B cell (primary cell): ENCODE measurements around the gene C1orf226. TPM values are rescaled to one million over a fixed set of nuclear protein-coding genes. Genes with fewer than 3 reads are reported as not detected.

Experiments used
- ATAC-seq: fragments of 200-7000 bp; cut with Tn5 transposase; one replicate; pipeline ENCODE4 v1.10.0; 2021; ENCODE audit warnings: low read depth, mild to moderate bottlenecking, moderate number of reproducible peaks, moderate library complexity
- CTCF ChIA-PET: fragments of 350-600 bp; sonication (Branson Sonifier 250); formaldehyde crosslinking; loops from one replicate; lab custom pipeline; 2021; ENCODE audit warnings: antibody characterized with exemption, inconsistent platforms; lab: Charles Lee
- POLR2A ChIA-PET: fragments of 350-600 bp; sonication (Branson Sonifier 250); formaldehyde crosslinking; loops from one replicate; lab custom pipeline; 2021; ENCODE audit warnings: antibody characterized with exemption; lab: Charles Lee
- DNase-seq: peaks from one replicate; pipeline ENCODE4 v3.0.0; 2013
- H2AFZ ChIP-seq: 2 replicates; pipeline ENCODE4 v1.6.1; 2012; ENCODE audit warnings: mild to moderate bottlenecking, low read depth, low read length; ENCODE audit not compliant: insufficient read depth, poor library complexity, severe bottlenecking
- H3K27ac ChIP-seq, 2 donors: 1 replicate in 1 of 2; 2 replicates in 1 of 2; pipeline ENCODE4 v1.5.1; 2012 to 2013; ENCODE audit warnings: low read length in 2 of 2, mild to moderate bottlenecking in 2 of 2, moderate library complexity in 1 of 2
- H3K27me3 ChIP-seq, 4 experiments: fragments of 200-600 bp in 1 of 4; sonication (generic) in 1 of 4; replicated peaks in 1 of 4; 1 replicate in 2 of 4; 2 replicates in 2 of 4; pipeline versions ENCODE4 v1.6.1 to v1.7.0; 2013 to 2016; ENCODE audit warnings: low read length in 3 of 4, mild to moderate bottlenecking in 2 of 4, mixed read lengths in 1 of 4, moderate library complexity in 1 of 4; ENCODE audit not compliant: insufficient read depth in 4 of 4, control insufficient read depth in 3 of 4; ENCODE audit errors: control extremely low read depth in 1 of 4
- H3K36me3 ChIP-seq, 2 experiments: replicated peaks in 1 of 2; 1 replicate in 1 of 2; 2 replicates in 1 of 2; pipeline versions ENCODE4 v1.6.1 to v1.7.1; 2013; ENCODE audit warnings: low read length in 1 of 2; ENCODE audit not compliant: insufficient read depth in 2 of 2, control insufficient read depth in 1 of 2; ENCODE audit errors: control extremely low read depth in 1 of 2, extremely low read depth in 1 of 2
- H3K4me1 ChIP-seq, 2 donors: fragments of 200-600 bp in 1 of 2; sonication (generic) in 1 of 2; 1 replicate in 1 of 2; 2 replicates in 1 of 2; pipeline versions ENCODE4 v1.5.1 to v1.6.1; 2013 to 2017; ENCODE audit warnings: low read length in 2 of 2; ENCODE audit not compliant: control insufficient read depth in 2 of 2, insufficient read depth in 2 of 2
- H3K4me2 ChIP-seq: replicated peaks from 2 replicates; pipeline ENCODE3; 2012; ENCODE audit warnings: mild to moderate bottlenecking, low read depth, low read length; ENCODE audit not compliant: poor library complexity, severe bottlenecking
- H3K4me3 ChIP-seq, 5 experiments: fragments of 200-600 bp in 1 of 5; sonication (generic) in 1 of 5; 1 replicate in 3 of 5; 2 replicates in 2 of 5; pipeline versions ENCODE4 v1.5.1 to v1.7.0; 2011 to 2016; ENCODE audit warnings: low read length in 4 of 5, mild to moderate bottlenecking in 4 of 5, low read depth in 2 of 5, control low read depth in 1 of 5, moderate library complexity in 1 of 5; ENCODE audit not compliant: insufficient read depth in 1 of 5; ENCODE audit errors: control extremely low read depth in 1 of 5, extremely low read depth in 1 of 5
- H3K79me2 ChIP-seq: fragments of 200-600 bp; sonication (generic); one replicate; pipeline ENCODE4 v1.6.0; 2016; ENCODE audit warnings: low read length; ENCODE audit not compliant: control insufficient read depth, insufficient read depth
- H3K9ac ChIP-seq: fragments of 200-600 bp; sonication (generic); 2 replicates; pipeline ENCODE4 v1.6.1; 2017; ENCODE audit warnings: mild to moderate bottlenecking, low read length, moderate library complexity
- H3K9me3 ChIP-seq, 3 donors: one replicate each; pipeline versions ENCODE4 v1.6.1 to v1.7.1; 2013; ENCODE audit warnings: low read length in 2 of 3; ENCODE audit not compliant: control insufficient read depth in 2 of 3, insufficient read depth in 1 of 3; ENCODE audit errors: control extremely low read depth in 1 of 3
- H4K20me1 ChIP-seq: 2 replicates; pipeline ENCODE4 v1.6.0; 2012; ENCODE audit warnings: mild to moderate bottlenecking, low read length; ENCODE audit not compliant: insufficient read depth, control insufficient read depth, poor library complexity, severe bottlenecking
- H3K27ac Mint-ChIP-seq: one replicate; pipeline ENCODE4 v1.8.0; 2021; ENCODE audit warnings: mixed read lengths
- H3K27me3 Mint-ChIP-seq: one replicate; pipeline ENCODE4 v1.8.0; 2021; ENCODE audit warnings: mixed read lengths
- H3K4me1 Mint-ChIP-seq: one replicate; pipeline ENCODE4 v1.8.0; 2021; ENCODE audit warnings: mixed read lengths
- H3K4me3 Mint-ChIP-seq: one replicate; pipeline ENCODE4 v1.8.0; 2021; ENCODE audit warnings: mixed read lengths
- H3K9me3 Mint-ChIP-seq: one replicate; pipeline ENCODE4 v1.8.0; 2022; ENCODE audit warnings: mixed read lengths; ENCODE audit not compliant: insufficient read depth
- CTCF ChIP-seq: fragments of 200-600 bp; IDR thresholded peaks from one replicate; pipeline ENCODE4 v1.8.0; 2022; ENCODE audit warnings: antibody characterized with exemption, mild to moderate bottlenecking
- EZH2 ChIP-seq: IDR thresholded peaks from 2 replicates; pipeline ENCODE4 v1.6.1; 2012; ENCODE audit warnings: borderline replicate concordance, low read depth, mild to moderate bottlenecking, moderate library complexity, low read length; ENCODE audit not compliant: insufficient read depth, poor library complexity, severe bottlenecking
- WGBS: methylation state at CpG from one replicate; pipeline ENCODE4 v1.1.5; 2013; ENCODE audit warnings: missing lambda C conversion rate; ENCODE audit not compliant: insufficient coverage; 5-methylcytosine and 5-hydroxymethylcytosine counted together
- intact Hi-C: fragments of 100-400 bp; cut with micrococcal nuclease; formaldehyde crosslinking; loops from one replicate; pipeline ENCODE4 v1.10.0; 2022
- polyA minus RNA-seq: library from RNA; depleted of rRNA, polyadenylated mRNA; stranded (reverse); fragments of >200 nt; gene quantifications from 2 replicates; pipeline ENCODE4 v1.2.3, GENCODE V29; 2012
- polyA plus RNA-seq: library from polyadenylated mRNA; depleted of rRNA; stranded (reverse); fragments of >200 nt; gene quantifications from 2 replicates; pipeline ENCODE4 v1.2.3, GENCODE V29; 2012
- total RNA-seq, 2 donors: library from RNA; stranded (reverse); fragments of 120-200 nt in 1 of 2; gene quantifications; 1 replicate in 1 of 2; 2 replicates in 1 of 2; pipeline versions ENCODE4 v1.2.3 to v1.2.4, GENCODE V29; 2013 to 2022

The C1orf226 gene
- total RNA-seq (0.10 TPM in 1 of 2 replicates, not detected in the other), polyA plus RNA-seq (0.01 TPM in 1 of 2 replicates, not detected in the other), polyA minus RNA-seq (not detected in 2 replicates)
- not detected for total RNA-seq (2013)

DNA sequence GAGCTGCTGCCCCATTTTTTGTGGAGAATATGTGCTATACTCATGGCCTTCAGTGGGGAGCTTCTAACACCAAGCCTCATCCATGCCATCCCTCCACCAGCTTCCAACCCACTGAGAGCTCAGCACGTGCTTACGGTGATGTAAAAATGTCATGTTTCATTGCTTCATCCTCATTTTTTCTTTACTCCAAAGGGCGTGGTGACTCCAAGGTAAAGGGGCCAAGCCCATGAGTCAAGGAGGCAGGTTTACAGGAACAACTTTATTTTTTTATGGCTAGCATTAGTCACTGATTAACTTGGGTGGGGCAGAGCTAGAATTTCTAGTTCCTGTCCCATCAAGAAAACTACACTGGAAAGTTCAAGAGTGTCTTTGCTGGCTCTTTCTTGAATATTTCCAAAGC lies at the start of gene C1orf226:
C1orf226 (plus strand) TSS at position 346 of the 400 bp plus-strand sequence. CDS start 174 bp downstream, outside the sequence.
- Histone ChIP-seq H3K4me1 (no peaks in the 10 kb centered on the region), H3K4me2 (no peak within 1 kb of the TSS), H3K27ac (no peak within 1 kb of the TSS), H3K9ac (no peak within 1 kb of the TSS), H3K79me2 (no peaks in the 10 kb centered on the region), H3K36me3 (no peaks in the 10 kb centered on the region), H4K20me1 (no peaks in the 10 kb centered on the region), H3K9me3 (no peaks in the 10 kb centered on the region), H2AFZ (no peak within 1 kb of the TSS), H3K27me3 (no peaks in the 10 kb centered on the region), H3K4me3 (no peak within 1 kb of the TSS)
- intact Hi-C loops: no loop called here
- Mint-ChIP-seq H3K4me3 (no peak within 1 kb of the TSS), H3K9me3 (no peaks in the 10 kb centered on the region), H3K27ac (no peak within 1 kb of the TSS), H3K27me3 (no peaks in the 10 kb centered on the region), H3K4me1 (no peaks in the 10 kb centered on the region)
- DNase-seq: no peak
- ChIA-PET CTCF (no interaction called here), POLR2A (no interaction called here)
- no peak for ATAC-seq
- 83% methylated on average over 3 of the region's 3 CpGs for WGBS
- TF ChIP-seq CTCF: no peak
- no peak for TF ChIP-seq EZH2

DNA sequence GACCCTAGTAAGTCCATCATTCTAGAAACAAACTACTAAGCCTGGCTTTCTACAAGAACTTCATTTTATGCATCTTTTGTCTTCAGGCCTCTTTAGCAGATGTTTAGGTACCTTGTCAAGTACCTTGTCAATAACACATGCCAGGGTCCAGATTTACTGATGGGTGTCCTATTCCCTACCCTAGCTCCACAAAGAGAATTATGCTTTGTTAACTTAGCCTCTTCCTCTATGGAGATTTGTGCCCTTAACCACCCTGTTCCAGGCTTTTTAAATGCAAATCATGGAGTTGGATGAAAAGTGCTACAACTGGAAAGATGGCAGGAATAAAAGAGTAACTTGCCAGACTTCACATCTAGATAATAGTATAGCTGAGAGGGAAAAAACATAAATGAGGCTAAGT lies 47.5 kb upstream of the C1orf226 start:
- no peaks in the 10 kb centered on the region for H3K4me1 Mint-ChIP-seq
- Histone ChIP-seq H4K20me1 (no peaks in the 10 kb centered on the region), H3K9me3 (no peaks in the 10 kb centered on the region), H3K27ac (no peak overlapping the region), H3K36me3 (no peaks in the 10 kb centered on the region), H3K4me3 (no peak overlapping the region), H3K4me2 (no peak overlapping the region), H3K4me1 (no peaks in the 10 kb centered on the region), H2AFZ (no peak overlapping the region), H3K27me3 (peaks cover 0 to 5% (median 0%) of the 10 kb centered on the region in 4 experiments), H3K79me2 (no peaks in the 10 kb centered on the region), H3K9ac (no peak overlapping the region)
- peaks cover 39% of the 10 kb centered on the region for H3K27me3 Mint-ChIP-seq
- POLR2A ChIA-PET: no interaction called here
- H3K9me3 Mint-ChIP-seq: no peaks in the 10 kb centered on the region
- no peak overlapping the region for H3K27ac Mint-ChIP-seq
- ATAC-seq: no peak
- no peak for TF ChIP-seq CTCF
- no peak for TF ChIP-seq EZH2
- DNase-seq: no peak
- CTCF ChIA-PET: no interaction called here
- H3K4me3 Mint-ChIP-seq: no peak overlapping the region
- intact Hi-C loops: no loop called here
